Mesendoderm (in vitro differentiated cells): ENCODE data around the gene TTC39A.

Source experiments
- DNase-seq: peaks from one replicate; pipeline ENCODE4 v3.0.0; 2013
- H2AK5ac ChIP-seq: 2 replicates; pipeline ENCODE4 v1.6.1; 2013; ENCODE audit warnings: low read length, inconsistent platforms
- H2BK120ac ChIP-seq: 2 replicates; pipeline ENCODE4 v1.6.1; 2013; ENCODE audit warnings: low read depth, mild to moderate bottlenecking, low read length, moderate library complexity, mixed read lengths
- H2BK15ac ChIP-seq: replicated peaks from 2 replicates; pipeline ENCODE4 v1.6.1; 2013; ENCODE audit warnings: low read depth, mild to moderate bottlenecking, moderate library complexity
- H2BK5ac ChIP-seq: 2 replicates; pipeline ENCODE4 v1.6.1; 2013; ENCODE audit warnings: low read length, inconsistent platforms
- H3K18ac ChIP-seq: 2 replicates; pipeline ENCODE4 v1.6.1; 2013; ENCODE audit warnings: mild to moderate bottlenecking, low read length, mixed read lengths
- H3K23ac ChIP-seq: one replicate; pipeline ENCODE4 v1.6.1; 2013; ENCODE audit warnings: low read length
- H3K27ac ChIP-seq: 2 replicates; pipeline ENCODE4 v1.5.1; 2013; ENCODE audit warnings: low read depth, mild to moderate bottlenecking, inconsistent platforms, low read length, moderate library complexity
- H3K27me3 ChIP-seq: 2 replicates; pipeline ENCODE4 v1.6.1; 2013; ENCODE audit warnings: low read length, control low read depth, mild to moderate bottlenecking, inconsistent platforms; ENCODE audit not compliant: insufficient read depth, poor library complexity
- H3K36me3 ChIP-seq: 2 replicates; pipeline ENCODE4 v1.6.1; 2013; ENCODE audit warnings: low read length, inconsistent platforms; ENCODE audit not compliant: control insufficient read depth, insufficient read depth
- H3K4ac ChIP-seq: one replicate; pipeline ENCODE4 v1.6.1; 2013; ENCODE audit warnings: low read depth, mild to moderate bottlenecking, low read length, moderate library complexity
- H3K4me1 ChIP-seq: 2 replicates; pipeline ENCODE4 v1.6.1; 2013; ENCODE audit warnings: low read depth, low read length, inconsistent platforms; ENCODE audit not compliant: control insufficient read depth
- H3K4me2 ChIP-seq: 2 replicates; pipeline ENCODE4 v1.6.1; 2013; ENCODE audit warnings: low read length
- H3K4me3 ChIP-seq: 2 replicates; pipeline ENCODE4 v1.5.1; 2013; ENCODE audit warnings: mild to moderate bottlenecking, low read length
- H3K56ac ChIP-seq: one replicate; pipeline ENCODE4 v1.6.1; 2013; ENCODE audit warnings: low read length
- H3K79me1 ChIP-seq: 2 replicates; pipeline ENCODE4 v1.6.1; 2013; ENCODE audit warnings: low read length, inconsistent platforms
- H3K79me2 ChIP-seq: 2 replicates; pipeline ENCODE4 v1.6.1; 2013; ENCODE audit warnings: mild to moderate bottlenecking, low read length; ENCODE audit not compliant: control insufficient read depth, insufficient read depth
- H3K9ac ChIP-seq: 2 replicates; pipeline ENCODE4 v1.6.1; 2013; ENCODE audit warnings: low read length, inconsistent platforms
- H4K5ac ChIP-seq: one replicate; pipeline ENCODE4 v1.6.1; 2013; ENCODE audit warnings: low read length
- H4K8ac ChIP-seq: one replicate; pipeline ENCODE4 v1.6.1; 2013; ENCODE audit warnings: low read depth, mild to moderate bottlenecking, control low read depth, low read length, moderate library complexity
- WGBS: extraction: QIAGEN DNeasy Blood & Tissue Kit; methylation state at CpG from one replicate; pipeline ENCODE4 v1.1.7; 2013; ENCODE audit warnings: low lambda C conversion rate, missing lambda C conversion rate; ENCODE audit not compliant: insufficient coverage; ENCODE audit errors: extremely low coverage; 5-methylcytosine and 5-hydroxymethylcytosine counted together

The TTC39A gene

GRCh38 chr1:51348147-51348527 is 17.8 kb upstream of the TTC39A start:
- Histone ChIP-seq H3K79me1 (no peaks in the 10 kb centered on the region), H3K4ac (no peak overlapping the region), H4K8ac (no peak overlapping the region), H3K56ac (no peak overlapping the region), H3K23ac (no peak overlapping the region), H3K27ac (no peak overlapping the region), H3K27me3 (no peaks in the 10 kb centered on the region), H2AK5ac (no peak overlapping the region), H3K9ac (no peak overlapping the region), H3K4me1 (peaks cover 1% of the 10 kb centered on the region), H3K18ac (no peak overlapping the region), H3K36me3 (no peaks in the 10 kb centered on the region), H4K5ac (no peak overlapping the region), H3K79me2 (no peaks in the 10 kb centered on the region), H3K4me3 (no peak overlapping the region), H2BK120ac (no peak overlapping the region), H2BK15ac (no peak overlapping the region), H2BK5ac (no peak overlapping the region), H3K4me2 (no peak overlapping the region)
- DNase-seq = no peak

- Histone ChIP-seq H3K4me2 (no peak overlapping the region), H3K18ac (no peak overlapping the region), H3K9ac (no peak overlapping the region), H3K4ac (no peak overlapping the region), H3K36me3 (no peaks in the 10 kb centered on the region), H2BK5ac (no peak overlapping the region), H3K79me2 (no peaks in the 10 kb centered on the region), H3K23ac (no peak overlapping the region), H2BK120ac (no peak overlapping the region), H3K79me1 (no peaks in the 10 kb centered on the region), H4K8ac (no peak overlapping the region), H3K4me1 (peaks cover 1% of the 10 kb centered on the region), H3K27ac (no peak overlapping the region), H2BK15ac (no peak overlapping the region), H3K56ac (no peak overlapping the region), H3K27me3 (no peaks in the 10 kb centered on the region), H4K5ac (no peak overlapping the region), H3K4me3 (no peak overlapping the region), H2AK5ac (no peak overlapping the region)
- no peak for DNase-seq
- WGBS = no CpG with 5 or more reads among the region's 6 CpGs
Measured at GRCh38 chr1:51347398-51348146, 17.2 kb upstream of the TTC39A start.

GRCh38 chr1:51346086-51346942 is 16.0 kb upstream of the TTC39A start:
- Histone ChIP-seq H2BK120ac (no peak overlapping the region), H3K4ac (no peak overlapping the region), H3K36me3 (no peaks in the 10 kb centered on the region), H3K4me1 (peaks cover 1% of the 10 kb centered on the region), H2AK5ac (no peak overlapping the region), H3K56ac (no peak overlapping the region), H3K9ac (no peak overlapping the region), H2BK15ac (no peak overlapping the region), H3K27ac (no peak overlapping the region), H4K5ac (no peak overlapping the region), H3K27me3 (no peaks in the 10 kb centered on the region), H3K18ac (no peak overlapping the region), H3K4me3 (no peak overlapping the region), H3K4me2 (no peak overlapping the region), H3K79me2 (no peaks in the 10 kb centered on the region), H2BK5ac (no peak overlapping the region), H4K8ac (no peak overlapping the region), H3K79me1 (no peaks in the 10 kb centered on the region), H3K23ac (no peak overlapping the region)
- WGBS = no CpG with 5 or more reads among the region's 7 CpGs
- no peak for DNase-seq

GRCh38 chr1:51345300-51345687 is 14.9 kb upstream of the TTC39A start:
- DNase-seq = no peak
- no peak overlapping the region for H3K4me2 ChIP-seq
- no peak overlapping the region for H3K4ac ChIP-seq
- H4K5ac ChIP-seq = no peak overlapping the region
- no CpG with 5 or more reads among the region's 15 CpGs for WGBS
- no peak overlapping the region for H2BK120ac ChIP-seq
- no peak overlapping the region for H3K18ac ChIP-seq
- no peak overlapping the region for H2AK5ac ChIP-seq
- H2BK15ac ChIP-seq = no peak overlapping the region
- no peak overlapping the region for H3K27ac ChIP-seq
- H3K79me2 ChIP-seq = no peaks in the 10 kb centered on the region
- H3K79me1 ChIP-seq = no peaks in the 10 kb centered on the region
- H3K4me1 ChIP-seq = peaks cover 1% of the 10 kb centered on the region
- no peak overlapping the region for H3K4me3 ChIP-seq
- H2BK5ac ChIP-seq = no peak overlapping the region
- H4K8ac ChIP-seq = no peak overlapping the region
- no peaks in the 10 kb centered on the region for H3K36me3 ChIP-seq
- peak overlapping the region; percentile 60 for H3K56ac ChIP-seq
- H3K23ac ChIP-seq = peak overlapping the region; percentile 45
- H3K9ac ChIP-seq = no peak overlapping the region
- no peaks in the 10 kb centered on the region for H3K27me3 ChIP-seq

GRCh38 chr1:51344602-51345299 is 14.4 kb upstream of the TTC39A start:
- H2BK120ac ChIP-seq = no peak overlapping the region
- no peaks in the 10 kb centered on the region for H3K79me1 ChIP-seq
- no peak overlapping the region for H3K4ac ChIP-seq
- no CpG with 5 or more reads among the region's 60 CpGs for WGBS
- no peaks in the 10 kb centered on the region for H3K27me3 ChIP-seq
- peak overlapping the region; percentile 85 for H3K56ac ChIP-seq
- H2BK5ac ChIP-seq = no peak overlapping the region
- no peaks in the 10 kb centered on the region for H3K79me2 ChIP-seq
- no peak overlapping the region for H4K5ac ChIP-seq
- no peaks in the 10 kb centered on the region for H3K36me3 ChIP-seq
- H3K18ac ChIP-seq = no peak overlapping the region
- H3K9ac ChIP-seq = peak overlapping the region; percentile 67
- no peak overlapping the region for H3K27ac ChIP-seq
- H4K8ac ChIP-seq = no peak overlapping the region
- peaks cover 1% of the 10 kb centered on the region for H3K4me1 ChIP-seq
- DNase-seq = peak; percentile 36
- no peak overlapping the region for H2AK5ac ChIP-seq
- H2BK15ac ChIP-seq = no peak overlapping the region
- peak overlapping the region; percentile 29 for H3K4me3 ChIP-seq
- H3K23ac ChIP-seq = no peak overlapping the region
- peak overlapping the region; percentile 81 for H3K4me2 ChIP-seq
